Measurements from ENCODE around the gene CYB561D2.

CYB561D2 gene

GRCh38 chr3:50383750-50384149, 33.1 kb downstream of the CYB561D2 start:
- Histone ChIP-seq H3K27ac (ENCODE audit: low read depth, low read length) (no peak overlapping the region), H3K4me3 (ENCODE audit: insufficient read depth, low read length, poor library complexity, severe bottlenecking) (no peak overlapping the region), H3K36me3 (ENCODE audit: low read length) (no peaks in the 10 kb centered on the region), H3K27me3 (ENCODE audit: low read length) (no peaks in the 10 kb centered on the region), H3K9ac (ENCODE audit: low read length) (no peak overlapping the region), H3F3A (ENCODE audit: insufficient read depth) (no peaks in the 10 kb centered on the region), H3K9me2 (replicated peaks; ENCODE audit: insufficient read depth, low read length) (no peaks in the 10 kb centered on the region), H4K20me1 (ENCODE audit: low read depth, low read length) (no peaks in the 10 kb centered on the region), H3K79me2 (ENCODE audit: insufficient read depth, low read length) (no peaks in the 10 kb centered on the region), H2AFZ (ENCODE audit: low read depth, low read length, severe bottlenecking) (no peak overlapping the region), H3K9me3 (ENCODE audit: insufficient read depth, low read length) (no peaks in the 10 kb centered on the region), H3K4me2 (ENCODE audit: low read depth, low read length, poor library complexity, severe bottlenecking) (no peak overlapping the region)
- TF ChIP-seq EZH2phosphoT487 (conservative IDR thresholded peaks at IDR 0.05; ENCODE audit: low read length) (no peak), CTCF (IDR thresholded peaks at IDR 0.05; ENCODE audit: insufficient read depth, low read length, poor library complexity, severe bottlenecking) (no peak)

- Histone ChIP-seq H2AFZ (ENCODE audit: low read depth, low read length, severe bottlenecking) (no peak overlapping the region), H3F3A (ENCODE audit: insufficient read depth) (no peaks in the 10 kb centered on the region), H3K9me2 (replicated peaks; ENCODE audit: insufficient read depth, low read length) (no peaks in the 10 kb centered on the region), H3K9ac (ENCODE audit: low read length) (no peak overlapping the region), H3K27ac (ENCODE audit: low read depth, low read length) (no peak overlapping the region), H4K20me1 (ENCODE audit: low read depth, low read length) (no peaks in the 10 kb centered on the region), H3K4me2 (ENCODE audit: low read depth, low read length, poor library complexity, severe bottlenecking) (no peak overlapping the region), H3K4me3 (ENCODE audit: insufficient read depth, low read length, poor library complexity, severe bottlenecking) (no peak overlapping the region), H3K9me3 (ENCODE audit: insufficient read depth, low read length) (no peaks in the 10 kb centered on the region), H3K79me2 (ENCODE audit: insufficient read depth, low read length) (no peaks in the 10 kb centered on the region), H3K27me3 (ENCODE audit: low read length) (no peaks in the 10 kb centered on the region), H3K36me3 (ENCODE audit: low read length) (no peaks in the 10 kb centered on the region)
- TF ChIP-seq EZH2phosphoT487 (conservative IDR thresholded peaks at IDR 0.05; ENCODE audit: low read length) = no peak
- TF ChIP-seq CTCF (IDR thresholded peaks at IDR 0.05; ENCODE audit: insufficient read depth, low read length, poor library complexity, severe bottlenecking) = no peak
These were observed 35.1 kb downstream of the CYB561D2 start for GRCh38 chr3:50385754-50386153.

- H3K9ac ChIP-seq (ENCODE audit: low read length) = no peak overlapping the region
- no peaks in the 10 kb centered on the region for H3K9me3 ChIP-seq (ENCODE audit: insufficient read depth, low read length)
- no peak overlapping the region for H3K4me2 ChIP-seq (ENCODE audit: low read depth, low read length, poor library complexity, severe bottlenecking)
- no peak overlapping the region for H3K27ac ChIP-seq (ENCODE audit: low read depth, low read length)
- no peaks in the 10 kb centered on the region for H3F3A ChIP-seq (ENCODE audit: insufficient read depth)
- H3K79me2 ChIP-seq (ENCODE audit: insufficient read depth, low read length) = no peaks in the 10 kb centered on the region
- H4K20me1 ChIP-seq (ENCODE audit: low read depth, low read length) = no peaks in the 10 kb centered on the region
- no peak for TF ChIP-seq EZH2phosphoT487 (conservative IDR thresholded peaks at IDR 0.05; ENCODE audit: low read length)
- no peak for TF ChIP-seq CTCF (IDR thresholded peaks at IDR 0.05; ENCODE audit: insufficient read depth, low read length, poor library complexity, severe bottlenecking)
- no peaks in the 10 kb centered on the region for H3K36me3 ChIP-seq (ENCODE audit: low read length)
- H3K27me3 ChIP-seq (ENCODE audit: low read length) = no peaks in the 10 kb centered on the region
- H3K9me2 ChIP-seq (replicated peaks; ENCODE audit: insufficient read depth, low read length) = no peaks in the 10 kb centered on the region
- H3K4me3 ChIP-seq (ENCODE audit: insufficient read depth, low read length, poor library complexity, severe bottlenecking) = no peak overlapping the region
- H2AFZ ChIP-seq (ENCODE audit: low read depth, low read length, severe bottlenecking) = no peak overlapping the region
These were observed 37.5 kb downstream of the CYB561D2 start for GRCh38 chr3:50388016-50388719.

Measured in SU-DHL-6 (cell line).